Mesothelial cell of epicardium (in vitro differentiated cells): ENCODE measurements around the gene HPGDS. TPM values are rescaled to one million over a fixed set of nuclear protein-coding genes. Genes with fewer than 3 reads are reported as not detected.

Experiments used
- DNase-seq, 2 experiments: peaks; one replicate each; pipeline ENCODE4 v3.0.0; 2021; ENCODE audit warnings: low spot score in 2 of 2; ENCODE audit not compliant: unreplicated experiment in 2 of 2
- H3K27ac Mint-ChIP-seq: 2 replicates; pipeline ENCODE4 v1.8.0; 2021; ENCODE audit warnings: mixed read lengths
- H3K27me3 Mint-ChIP-seq: 2 replicates; pipeline ENCODE4 v1.8.0; 2021; ENCODE audit warnings: low read depth, mixed read lengths
- H3K36me3 Mint-ChIP-seq: 2 replicates; pipeline ENCODE4 v1.8.0; 2021; ENCODE audit warnings: mixed read lengths
- H3K4me1 Mint-ChIP-seq: 2 replicates; pipeline ENCODE4 v1.8.0; 2021; ENCODE audit warnings: mixed read lengths
- H3K4me3 Mint-ChIP-seq: 2 replicates; pipeline ENCODE4 v1.8.0; 2021; ENCODE audit warnings: mild to moderate bottlenecking, moderate library complexity, mixed read lengths
- H3K9me3 Mint-ChIP-seq: 2 replicates; pipeline ENCODE4 v1.8.0; 2021; ENCODE audit warnings: mixed read lengths
- total RNA-seq: library from RNA; stranded (reverse); gene quantifications from 3 replicates; pipeline ENCODE4 v1.2.1, GENCODE V29; 2021
- TF ChIP-seq, protein P1 (sequence below): fragments of 200-600 bp; sonication (generic); IDR thresholded peaks from one replicate; pipeline ENCODE4 v1.5.0; 2021; ENCODE audit warnings: antibody characterized with exemption; ENCODE audit not compliant: unreplicated experiment

Gene HPGDS
- total RNA-seq, 1 donor from 2014 or later = not detected

DNA sequence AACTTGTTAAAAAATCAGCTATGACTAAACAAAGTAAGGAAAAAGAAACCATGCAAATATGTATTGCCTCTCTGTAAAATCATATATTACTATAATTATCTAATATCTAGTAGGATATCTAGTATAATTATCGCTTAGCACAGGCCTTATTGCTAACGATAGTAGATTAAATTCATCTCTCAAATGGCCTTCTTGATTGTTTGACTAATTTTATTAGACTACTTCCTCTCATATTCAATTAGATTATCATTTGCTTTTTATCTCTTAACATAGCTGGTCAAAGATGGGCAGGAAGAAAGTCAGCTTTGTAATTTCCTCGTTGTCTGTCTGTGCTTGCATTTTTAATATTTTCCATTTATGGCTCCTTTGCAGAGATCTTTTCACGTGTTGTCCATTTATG, 21.9 kb upstream of the HPGDS start:
- Mint-ChIP-seq H3K27ac (no peak overlapping the region), H3K27me3 (peaks cover 7% of the 10 kb centered on the region), H3K4me3 (no peak overlapping the region), H3K4me1 (no peaks in the 10 kb centered on the region), H3K9me3 (peaks cover 19% of the 10 kb centered on the region), H3K36me3 (peaks cover 3% of the 10 kb centered on the region)
- TF ChIP-seq, protein P1, sequence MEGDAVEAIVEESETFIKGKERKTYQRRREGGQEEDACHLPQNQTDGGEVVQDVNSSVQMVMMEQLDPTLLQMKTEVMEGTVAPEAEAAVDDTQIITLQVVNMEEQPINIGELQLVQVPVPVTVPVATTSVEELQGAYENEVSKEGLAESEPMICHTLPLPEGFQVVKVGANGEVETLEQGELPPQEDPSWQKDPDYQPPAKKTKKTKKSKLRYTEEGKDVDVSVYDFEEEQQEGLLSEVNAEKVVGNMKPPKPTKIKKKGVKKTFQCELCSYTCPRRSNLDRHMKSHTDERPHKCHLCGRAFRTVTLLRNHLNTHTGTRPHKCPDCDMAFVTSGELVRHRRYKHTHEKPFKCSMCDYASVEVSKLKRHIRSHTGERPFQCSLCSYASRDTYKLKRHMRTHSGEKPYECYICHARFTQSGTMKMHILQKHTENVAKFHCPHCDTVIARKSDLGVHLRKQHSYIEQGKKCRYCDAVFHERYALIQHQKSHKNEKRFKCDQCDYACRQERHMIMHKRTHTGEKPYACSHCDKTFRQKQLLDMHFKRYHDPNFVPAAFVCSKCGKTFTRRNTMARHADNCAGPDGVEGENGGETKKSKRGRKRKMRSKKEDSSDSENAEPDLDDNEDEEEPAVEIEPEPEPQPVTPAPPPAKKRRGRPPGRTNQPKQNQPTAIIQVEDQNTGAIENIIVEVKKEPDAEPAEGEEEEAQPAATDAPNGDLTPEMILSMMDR = no peak
- no peak for DNase-seq

DNA sequence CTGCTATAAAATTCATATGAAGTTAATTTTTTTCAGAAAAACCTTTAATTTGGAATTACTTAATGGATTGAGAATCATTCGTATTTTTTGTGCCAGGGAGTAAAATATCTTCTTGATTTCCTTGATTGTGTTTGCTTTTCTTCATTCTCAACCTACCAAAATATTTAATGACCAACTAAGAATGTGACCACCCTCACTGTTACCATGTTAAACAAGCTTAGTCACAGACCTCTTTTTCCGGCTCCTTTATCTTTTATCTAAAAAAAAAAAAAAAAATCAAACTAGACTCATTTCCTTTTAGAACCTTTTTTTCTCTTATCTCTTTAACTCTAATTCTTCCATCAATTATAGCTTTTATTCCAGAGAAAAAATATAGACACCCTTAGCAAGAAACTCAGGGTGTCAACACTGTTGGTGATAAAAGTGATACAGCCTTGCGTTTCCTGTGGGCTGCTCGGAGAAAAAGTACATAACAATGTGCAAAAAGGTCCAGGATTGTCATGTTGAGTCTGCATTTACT, 20.6 kb upstream of the HPGDS start:
- DNase-seq = no peak
- peaks cover 18% of the 10 kb centered on the region for H3K9me3 Mint-ChIP-seq
- peaks cover 7% of the 10 kb centered on the region for H3K27me3 Mint-ChIP-seq
- peaks cover 3% of the 10 kb centered on the region for H3K36me3 Mint-ChIP-seq
- TF ChIP-seq, protein P1 = no peak
- H3K4me3 Mint-ChIP-seq = no peak overlapping the region
- no peaks in the 10 kb centered on the region for H3K4me1 Mint-ChIP-seq
- no peak overlapping the region for H3K27ac Mint-ChIP-seq

DNA sequence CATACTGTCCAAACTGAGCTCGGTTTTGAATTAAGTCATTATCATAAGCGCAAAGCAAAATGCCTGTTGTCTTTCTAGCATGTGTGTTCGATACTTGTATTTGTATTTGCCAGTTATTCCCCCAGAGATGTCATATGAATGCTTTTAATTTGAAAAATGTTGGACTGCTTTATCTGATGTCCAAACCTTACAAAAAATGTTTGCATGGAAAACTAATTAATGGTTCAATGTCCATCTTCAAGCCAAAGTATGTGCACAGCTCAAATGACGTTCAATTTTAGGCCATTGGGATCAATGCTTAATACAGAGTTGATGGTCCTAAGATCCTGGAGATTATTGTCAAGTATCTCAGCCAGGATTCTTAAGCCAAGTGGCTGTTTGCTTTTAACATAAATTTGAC, 17.2 kb upstream of the HPGDS start:
- TF ChIP-seq, protein P1 = no peak
- DNase-seq = no peak
- no peaks in the 10 kb centered on the region for H3K9me3 Mint-ChIP-seq
- no peaks in the 10 kb centered on the region for H3K4me1 Mint-ChIP-seq
- no peaks in the 10 kb centered on the region for H3K36me3 Mint-ChIP-seq
- no peak overlapping the region for H3K4me3 Mint-ChIP-seq
- no peak overlapping the region for H3K27ac Mint-ChIP-seq
- H3K27me3 Mint-ChIP-seq = peaks cover 7% of the 10 kb centered on the region

DNA sequence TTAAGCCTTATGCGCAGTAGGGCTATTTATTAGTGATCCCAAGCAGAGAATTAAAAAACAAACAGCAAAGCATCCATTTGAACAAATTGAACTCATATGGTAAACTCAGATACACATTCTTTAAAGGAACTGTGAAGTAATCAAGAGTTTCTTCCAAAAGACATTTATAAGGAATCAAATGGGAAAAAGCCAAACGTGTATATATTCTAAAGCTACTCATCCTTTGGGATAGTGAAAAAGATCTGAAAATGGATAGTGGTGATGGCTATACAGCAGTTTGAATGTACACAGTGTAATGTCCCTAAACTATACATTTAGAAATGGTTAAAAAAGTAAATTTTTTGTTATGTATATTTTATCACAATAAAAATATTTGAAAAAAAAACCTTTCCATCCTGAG, 16.6 kb upstream of the HPGDS start:
- TF ChIP-seq, protein P1 = no peak
- peaks cover 7% of the 10 kb centered on the region for H3K27me3 Mint-ChIP-seq
- H3K4me3 Mint-ChIP-seq = no peak overlapping the region
- H3K9me3 Mint-ChIP-seq = no peaks in the 10 kb centered on the region
- H3K27ac Mint-ChIP-seq = no peak overlapping the region
- H3K36me3 Mint-ChIP-seq = no peaks in the 10 kb centered on the region
- H3K4me1 Mint-ChIP-seq = no peaks in the 10 kb centered on the region
- no peak for DNase-seq

DNA sequence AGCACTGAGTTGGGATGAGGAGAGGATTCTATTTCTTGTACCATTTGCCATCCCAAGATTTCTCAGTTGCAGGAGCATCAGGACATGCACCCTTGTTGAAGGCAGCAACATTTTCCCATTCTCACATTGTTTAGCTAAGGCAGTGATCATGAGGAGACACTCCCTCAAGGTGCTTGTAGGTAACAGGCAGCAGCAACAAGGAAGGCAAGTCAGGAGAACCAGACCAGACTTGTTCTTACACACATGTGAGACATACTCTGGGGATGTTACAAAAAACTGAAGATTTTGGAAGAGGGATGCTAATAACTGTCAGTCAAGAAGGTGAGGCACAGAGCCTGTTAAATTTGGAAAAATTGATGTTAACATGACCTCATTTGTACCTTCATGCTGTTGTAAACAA, 15.5 kb upstream of the HPGDS start:
- H3K4me1 Mint-ChIP-seq = no peaks in the 10 kb centered on the region
- H3K27me3 Mint-ChIP-seq = peaks cover 7% of the 10 kb centered on the region
- H3K27ac Mint-ChIP-seq = no peak overlapping the region
- TF ChIP-seq, protein P1 = no peak
- no peak for DNase-seq
- no peaks in the 10 kb centered on the region for H3K9me3 Mint-ChIP-seq
- no peak overlapping the region for H3K4me3 Mint-ChIP-seq
- H3K36me3 Mint-ChIP-seq = no peaks in the 10 kb centered on the region

DNA sequence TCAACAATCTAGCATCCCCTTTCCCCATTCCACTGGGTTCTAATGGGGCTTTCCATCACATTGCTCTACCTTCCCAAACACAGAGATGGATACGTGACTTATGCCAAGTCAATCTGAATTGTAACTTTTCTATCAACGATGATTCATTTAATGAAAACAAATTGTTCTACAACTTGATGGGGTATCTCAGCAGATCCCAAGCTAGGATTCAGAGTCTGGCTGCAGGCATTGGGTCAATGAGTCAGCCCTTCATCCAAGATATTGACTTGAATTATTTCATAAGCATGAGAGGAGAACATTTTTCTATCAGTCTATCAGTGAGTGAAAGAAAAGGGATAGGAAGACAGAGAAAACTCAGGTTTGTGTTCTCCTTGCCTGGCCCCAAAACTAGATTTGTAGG, 15.0 kb upstream of the HPGDS start:
- no peak for DNase-seq
- TF ChIP-seq, protein P1 = no peak
- H3K36me3 Mint-ChIP-seq = no peaks in the 10 kb centered on the region
- no peak overlapping the region for H3K4me3 Mint-ChIP-seq
- peaks cover 7% of the 10 kb centered on the region for H3K27me3 Mint-ChIP-seq
- H3K27ac Mint-ChIP-seq = no peak overlapping the region
- H3K9me3 Mint-ChIP-seq = no peaks in the 10 kb centered on the region
- no peaks in the 10 kb centered on the region for H3K4me1 Mint-ChIP-seq
